Glomerular endothelial cell (primary cell): Measurements from ENCODE around the gene KNL1. TPM values are rescaled to one million over a fixed set of nuclear protein-coding genes. Genes with fewer than 3 reads are reported as not detected.

ENCODE experiments used
- DNase-seq: peaks from one replicate; pipeline ENCODE4 v3.0.0-alpha.2; 2011; ENCODE audit warnings: low read depth, low spot score; ENCODE audit errors: extremely low read depth
- total RNA-seq: library from RNA; depleted of rRNA; stranded (reverse); fragments of >200 nt; gene quantifications from 2 replicates; pipeline ENCODE4 v1.2.3, GENCODE V29; 2015

Gene KNL1
- total RNA-seq, 1 donor from 2014 or later = 10.8 TPM

DNA sequence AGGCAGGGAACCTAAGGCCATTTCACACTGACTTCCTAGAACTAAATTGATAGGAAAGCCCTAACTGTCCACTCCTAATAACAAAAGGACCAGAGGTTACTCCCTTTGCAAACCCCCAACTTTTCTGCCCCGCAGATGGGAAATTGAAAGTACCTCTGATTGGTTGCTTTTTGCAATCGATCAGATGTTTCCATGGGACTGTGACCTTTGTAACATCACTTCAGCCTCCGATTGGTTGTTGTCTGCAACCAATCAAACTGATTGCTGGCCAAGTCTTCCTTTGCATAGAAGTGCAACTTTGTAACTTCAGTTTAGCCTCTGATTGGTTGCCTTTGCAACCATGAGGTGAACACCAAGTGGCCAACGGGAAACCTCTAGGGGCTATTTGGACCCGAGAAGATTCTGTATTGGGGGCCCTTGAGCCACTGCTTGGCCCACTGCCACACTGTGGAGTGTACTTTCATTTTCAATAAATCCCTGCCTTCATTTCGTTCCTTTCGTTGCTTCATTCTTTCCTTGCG, 11.3 kb upstream of the KNL1 start:
- DNase-seq = no peak

- no peak for DNase-seq
Measured at GRCh38 chr15:40584191-40584590, 9.9 kb upstream of the KNL1 start.

GRCh38 chr15:40590667-40591050, 3.4 kb upstream of the KNL1 start:
- DNase-seq = no peak

- DNase-seq = no peak
Measured at GRCh38 chr15:40591389-40591788, 2.7 kb upstream of the KNL1 start.

DNA sequence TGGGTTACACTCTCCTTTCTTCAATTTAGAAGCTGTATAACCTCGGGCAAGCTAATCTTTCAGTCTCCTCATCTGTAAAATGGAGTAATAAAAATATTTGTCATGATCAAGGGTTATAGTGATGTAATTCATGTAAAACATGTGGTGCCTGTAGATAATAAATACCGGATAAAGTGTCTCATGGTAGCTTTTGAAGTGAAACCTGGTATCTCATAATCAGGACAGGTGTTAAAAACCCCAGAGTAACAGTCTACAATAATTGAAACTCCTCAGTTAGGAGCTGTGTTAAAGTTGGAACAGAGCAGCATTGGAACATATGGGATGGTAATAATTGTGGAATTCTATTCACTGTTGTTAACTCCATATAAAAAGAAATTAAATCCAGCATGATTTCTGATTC, 884 bp upstream of the KNL1 start:
- no peak for DNase-seq

DNA sequence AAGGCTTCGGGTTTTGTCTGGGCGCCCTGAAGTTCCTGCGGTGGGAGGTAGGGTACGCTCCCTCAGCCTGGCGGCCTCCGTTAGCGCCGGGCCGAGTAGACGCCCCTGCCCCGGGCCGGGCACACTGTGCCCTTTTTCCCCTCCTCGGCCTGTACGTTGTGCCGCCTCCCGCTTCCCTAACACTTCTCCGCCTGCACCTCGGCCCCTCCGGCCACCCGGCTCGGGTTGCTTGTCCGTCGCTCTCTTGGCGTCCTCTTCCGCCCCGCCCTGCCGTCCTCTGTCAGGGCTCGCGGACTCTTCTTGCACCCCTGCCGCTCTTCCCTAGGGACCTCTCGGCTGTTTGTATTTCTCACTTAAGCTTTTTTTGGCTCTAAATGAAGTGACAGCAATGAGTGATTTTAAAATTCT, 384 bp downstream of the KNL1 start:
- no peak for DNase-seq

GRCh38 chr15:40595219-40595618, 1.2 kb downstream of the KNL1 start:
- no peak for DNase-seq

DNA sequence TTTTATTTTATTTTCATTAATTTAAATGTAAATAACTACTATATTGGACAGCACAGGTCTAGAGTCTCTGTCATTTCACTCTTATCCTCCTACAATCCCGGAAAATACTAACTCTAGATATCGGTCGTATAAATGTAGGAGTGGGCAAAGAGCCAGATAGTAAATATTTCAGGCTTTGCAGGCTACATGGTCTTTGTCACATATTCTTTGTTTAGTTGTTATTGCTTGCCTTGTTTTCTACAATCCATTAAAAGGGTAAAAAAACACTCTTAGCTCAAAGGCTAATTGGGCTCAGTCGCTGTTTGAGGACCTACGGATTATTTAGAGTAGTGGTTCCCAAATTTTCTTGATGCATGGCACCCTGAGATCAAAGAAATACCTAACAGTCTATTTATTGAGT, 1.7 kb downstream of the KNL1 start:
- no peak for DNase-seq

- DNase-seq = no peak
Measured at GRCh38 chr15:40597024-40597423, 3.0 kb downstream of the KNL1 start.

DNA sequence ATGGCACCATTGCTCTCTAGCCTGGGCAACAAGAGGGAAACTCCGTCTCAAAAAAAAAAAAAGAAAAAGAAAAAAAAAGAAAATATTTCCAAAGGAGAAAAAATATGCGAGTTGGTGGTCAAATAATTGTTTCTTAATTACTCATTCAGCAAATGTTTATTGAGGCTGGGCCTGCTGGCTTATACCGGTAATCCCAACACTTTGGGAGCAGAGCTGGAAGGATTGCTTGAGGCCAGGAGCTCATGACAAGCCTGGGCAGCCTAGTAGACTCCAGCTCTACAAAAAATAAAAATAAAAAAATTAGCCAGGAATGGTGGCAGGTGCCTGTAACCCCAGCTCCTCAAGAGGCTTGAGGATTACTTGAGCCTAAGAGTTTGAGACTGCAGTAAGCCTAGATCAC, 4.1 kb downstream of the KNL1 start:
- DNase-seq = no peak

DNA sequence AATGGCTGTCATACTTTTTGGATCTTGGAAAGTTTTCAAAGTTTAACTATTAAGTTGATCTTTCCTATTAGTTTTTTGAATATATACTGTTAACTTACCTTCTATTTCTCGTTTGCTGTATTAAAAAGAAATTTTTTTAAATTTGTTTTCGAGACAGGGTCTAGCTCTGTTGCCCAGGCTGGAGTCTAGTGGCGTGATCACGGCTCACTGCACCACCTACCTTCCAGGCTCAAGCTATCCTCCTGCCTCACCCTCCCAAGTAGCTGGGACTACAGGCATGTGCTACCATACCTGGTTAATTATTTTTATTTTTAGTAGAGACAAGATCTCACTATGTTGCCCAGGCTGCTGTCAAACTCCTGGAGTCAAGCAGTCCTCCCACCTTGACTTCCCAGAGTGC, 4.6 kb downstream of the KNL1 start:
- DNase-seq = no peak

DNA sequence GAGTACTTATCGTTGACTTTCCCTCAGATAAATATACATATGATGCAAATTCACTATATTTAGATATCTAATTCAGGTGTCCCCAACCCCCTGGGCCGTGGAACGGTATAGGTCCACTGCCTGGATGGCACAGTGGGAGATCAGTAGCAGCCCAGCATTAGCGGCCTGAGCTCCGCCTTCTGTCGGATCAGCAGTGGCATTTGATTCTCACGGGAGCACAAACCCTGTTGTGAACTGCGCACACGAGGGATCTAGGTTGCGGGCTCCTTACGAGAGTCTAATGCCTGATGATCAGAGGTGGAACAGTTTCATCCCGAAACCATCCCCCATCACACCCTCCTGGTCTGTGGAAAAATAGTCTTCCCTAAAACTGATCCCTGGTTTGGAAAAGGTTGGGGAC, 6.9 kb downstream of the KNL1 start:
- no peak for DNase-seq

DNA sequence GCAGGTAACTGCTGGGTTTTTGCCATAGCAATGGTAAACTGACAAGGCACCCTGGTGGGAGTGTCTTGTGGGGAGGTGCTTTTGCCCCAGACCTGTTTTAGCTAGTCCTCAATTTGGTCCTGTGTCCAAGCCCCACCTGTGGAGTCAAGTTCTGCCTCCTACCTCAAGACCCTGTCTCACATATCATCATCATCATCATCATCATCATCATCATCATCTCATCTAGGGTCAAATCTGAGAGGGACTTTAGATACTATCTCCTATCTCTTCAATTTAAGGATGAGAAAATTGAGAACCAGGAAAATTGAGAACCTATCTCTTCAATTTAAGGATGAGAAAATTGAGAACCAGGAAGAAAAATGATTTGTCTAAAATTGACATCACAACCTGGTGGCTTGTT, 9.9 kb downstream of the KNL1 start:
- DNase-seq = no peak

DNA sequence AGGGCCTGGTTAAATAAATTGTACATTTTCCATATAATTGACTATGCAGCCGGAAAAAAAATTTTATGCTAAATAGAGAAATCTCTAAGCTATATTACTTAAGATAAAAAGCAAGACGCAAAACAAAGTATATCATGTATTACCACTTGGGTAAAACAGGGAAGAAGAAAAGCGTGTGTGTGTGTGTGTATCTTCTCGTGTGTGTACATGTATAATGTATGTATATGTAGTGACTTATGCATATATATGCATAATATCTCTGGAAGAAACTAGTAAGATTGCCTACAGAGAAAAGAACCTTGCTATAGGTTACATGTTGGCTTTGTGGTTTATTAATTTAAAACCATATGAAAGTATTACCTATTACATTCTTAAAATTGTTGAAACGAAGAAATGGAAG, 19.0 kb downstream of the KNL1 start:
- no peak for DNase-seq

DNA sequence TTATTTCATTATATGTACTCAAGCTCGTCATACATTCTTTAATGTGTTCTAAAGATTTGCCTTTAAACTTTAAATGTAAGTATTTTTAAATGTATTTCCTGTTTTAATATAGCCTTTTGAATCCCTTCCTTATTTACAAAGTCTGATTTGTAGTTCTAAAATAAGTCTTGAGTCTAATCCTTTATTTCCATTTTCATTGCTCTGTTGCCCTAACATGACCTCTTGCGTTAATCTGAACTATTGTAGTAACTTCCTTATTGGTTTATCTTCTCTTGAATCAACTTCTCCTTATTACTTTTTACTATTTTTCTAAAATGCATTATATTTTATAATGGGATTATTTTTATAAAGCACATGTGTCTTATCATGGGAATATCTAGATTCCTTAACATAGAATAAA, 24.0 kb downstream of the KNL1 start:
- DNase-seq = no peak

DNA sequence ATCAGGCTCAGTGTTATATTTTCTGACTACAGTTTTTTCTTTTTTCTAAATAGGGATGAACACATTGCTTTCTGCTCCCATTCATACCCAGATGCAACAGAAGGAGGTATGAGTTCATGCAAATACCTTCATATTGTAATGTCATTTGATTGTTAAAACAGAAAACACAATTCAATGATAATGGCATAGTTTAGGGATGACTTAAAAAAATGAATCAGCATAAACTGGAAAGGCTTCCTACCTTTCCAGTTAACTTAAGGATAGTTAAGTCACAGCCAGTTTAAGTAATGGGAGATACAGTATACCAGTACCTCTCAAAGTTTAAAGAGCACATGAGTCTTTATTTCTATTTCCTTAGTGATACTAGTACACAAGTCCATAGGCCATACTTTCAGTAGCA, 24.9 kb downstream of the KNL1 start:
- DNase-seq = no peak

DNA sequence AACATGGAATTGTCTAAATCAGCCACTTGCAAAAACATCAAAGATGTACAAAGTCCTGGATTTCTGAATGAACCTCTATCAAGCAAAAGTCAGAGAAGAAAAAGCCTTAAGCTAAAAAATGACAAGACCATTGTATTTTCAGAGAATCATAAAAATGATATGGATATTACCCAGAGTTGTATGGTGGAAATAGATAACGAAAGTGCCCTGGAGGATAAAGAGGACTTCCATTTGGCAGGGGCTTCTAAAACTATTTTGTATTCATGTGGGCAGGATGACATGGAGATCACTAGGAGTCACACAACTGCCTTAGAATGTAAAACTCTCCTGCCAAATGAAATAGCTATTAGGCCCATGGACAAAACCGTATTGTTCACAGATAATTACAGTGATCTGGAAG, 29.3 kb downstream of the KNL1 start:
- no peak for DNase-seq

- no peak for DNase-seq
Measured at GRCh38 chr15:40630313-40630712, 36.3 kb downstream of the KNL1 start.

GRCh38 chr15:40633178-40633577, 39.1 kb downstream of the KNL1 start:
- DNase-seq = no peak

DNA sequence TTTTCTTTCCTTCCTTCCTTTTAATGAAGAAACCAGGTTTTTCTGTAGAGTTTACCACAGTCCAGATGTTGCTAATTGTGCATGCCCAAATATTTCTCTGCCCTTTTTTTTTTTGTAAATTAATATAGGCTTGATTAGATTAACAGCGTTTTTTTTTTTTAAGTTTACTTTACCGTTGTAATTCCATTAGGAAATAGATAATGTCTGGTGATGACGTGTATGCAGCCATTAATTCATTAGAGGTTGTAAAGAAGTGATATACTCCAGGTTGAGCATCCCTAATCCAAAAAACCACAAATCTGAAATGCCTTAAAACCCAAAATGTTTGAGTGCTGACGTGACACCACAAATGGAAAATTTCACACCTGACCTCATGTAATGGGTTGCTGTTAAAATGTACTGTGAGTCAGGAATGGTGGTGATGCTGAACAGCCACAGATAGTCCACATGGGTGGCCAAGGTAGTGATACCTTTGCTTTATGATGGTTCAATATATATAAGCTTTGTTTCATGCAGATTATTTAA, 43.2 kb downstream of the KNL1 start:
- DNase-seq = no peak

DNA sequence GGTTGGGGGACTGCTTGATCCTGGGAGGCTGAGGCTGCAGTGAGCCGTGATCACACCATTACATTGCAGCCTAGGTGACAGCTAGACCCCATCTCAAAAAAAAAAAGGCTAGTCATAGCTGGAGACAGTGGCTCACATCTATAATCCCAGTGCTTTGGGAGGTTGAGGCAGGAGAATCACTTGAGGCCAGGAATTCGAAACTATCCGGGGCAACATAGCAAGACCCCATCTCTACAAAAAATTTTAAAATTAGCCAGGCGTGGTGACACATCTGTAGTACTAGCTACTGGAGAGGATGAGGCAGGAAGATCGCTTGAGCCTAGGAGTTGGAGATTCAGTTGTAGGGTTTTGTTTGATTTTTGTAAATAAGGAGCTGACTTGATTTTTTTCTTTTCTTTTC, 45.6 kb downstream of the KNL1 start:
- DNase-seq = no peak

DNA sequence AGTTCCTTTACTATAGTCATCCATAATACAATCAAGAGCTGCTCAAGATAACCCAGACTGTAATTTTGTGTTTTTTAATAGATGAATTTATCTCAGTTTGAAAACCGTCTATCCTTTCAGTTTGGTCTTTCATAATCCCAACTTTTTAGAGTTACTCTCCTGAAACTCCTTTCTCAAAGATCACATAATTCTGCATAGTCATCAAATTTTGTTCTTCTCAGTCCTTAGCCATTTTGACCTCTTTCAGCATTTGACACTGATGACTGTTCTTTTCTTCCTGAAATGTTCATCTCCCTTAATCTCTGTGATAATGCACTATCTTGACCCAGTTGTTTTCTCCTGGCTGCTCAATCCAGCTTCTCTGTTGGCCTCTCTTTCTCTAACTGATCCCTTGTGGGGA, 53.5 kb downstream of the KNL1 start:
- no peak for DNase-seq

DNA sequence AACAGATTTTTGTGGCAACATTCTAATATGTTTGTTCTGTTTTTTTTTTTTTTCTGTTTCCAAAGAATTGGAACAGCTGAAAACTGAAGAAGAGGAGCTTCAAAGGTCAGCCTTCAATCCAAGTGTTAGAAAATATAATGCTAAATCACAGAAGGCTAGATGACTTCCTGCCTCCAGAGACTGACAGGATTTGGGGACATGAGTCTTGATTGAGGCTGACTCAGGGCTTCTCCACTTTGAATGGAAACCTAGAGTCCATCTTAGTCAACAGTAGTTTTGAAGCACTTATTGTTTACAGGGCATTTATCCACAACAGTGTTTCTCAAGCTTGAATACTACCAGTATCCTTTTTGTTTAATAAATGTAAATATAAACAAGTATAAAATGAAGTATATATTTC, 56.4 kb downstream of the KNL1 start:
- no peak for DNase-seq

- no peak for DNase-seq
Measured at GRCh38 chr15:40660686-40661085, 66.6 kb downstream of the KNL1 start.
